Activated T-helper 9 cell treated with anti-CD3 and anti-CD28 coated beads, Interleukin-2, amount 50 U/mL, for 16 hours (primary cell): ENCODE measurements around the gene ZCCHC14.
"Not testable (repeated sequence)": the region's sequence is repeated elsewhere in the genome, so short reads cannot be mapped to it uniquely, and the experiment has no call there.

Experiments
- DNase-seq: peaks from one replicate; pipeline ENCODE4 v3.0.0-alpha.2; 2020; ENCODE audit warnings: low read depth

ZCCHC14 gene

DNA sequence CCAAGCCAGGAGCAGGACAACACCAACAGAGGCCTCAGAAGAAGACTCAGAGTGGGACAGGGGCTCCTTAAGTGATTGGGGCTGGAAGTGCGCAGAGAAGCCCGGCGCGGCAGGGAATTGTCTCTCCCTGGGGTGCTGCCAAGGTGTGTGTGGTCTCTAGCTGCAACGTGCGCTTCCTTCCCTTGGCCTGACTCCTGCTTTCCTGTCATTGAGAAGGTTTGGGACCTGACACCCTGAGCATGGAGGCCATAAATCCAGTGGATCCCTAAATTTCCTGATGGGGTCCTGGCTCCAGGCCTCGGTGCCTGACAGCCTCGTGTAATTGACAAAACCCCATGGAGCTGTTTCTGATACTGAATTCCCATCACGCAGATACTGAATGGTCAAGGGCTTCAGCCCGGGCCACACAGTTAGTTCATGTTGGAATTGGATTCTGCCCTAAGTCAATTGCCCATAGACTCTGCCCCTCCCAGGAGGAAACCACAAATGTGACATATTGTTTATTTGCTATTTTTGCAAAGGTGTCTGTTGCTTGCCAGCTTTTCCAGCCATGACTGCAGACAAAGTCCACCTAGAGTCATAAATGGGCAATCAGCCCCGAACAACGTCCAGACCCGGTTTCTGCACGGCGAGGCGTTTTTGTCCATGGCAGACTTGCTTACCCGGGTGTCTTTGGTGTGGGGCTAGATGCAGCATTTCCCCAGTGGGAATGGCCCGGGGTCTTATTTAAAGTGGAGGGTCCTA is 4.4 kb upstream of the ZCCHC14 start:
- not testable (repeated sequence) for DNase-seq

DNA sequence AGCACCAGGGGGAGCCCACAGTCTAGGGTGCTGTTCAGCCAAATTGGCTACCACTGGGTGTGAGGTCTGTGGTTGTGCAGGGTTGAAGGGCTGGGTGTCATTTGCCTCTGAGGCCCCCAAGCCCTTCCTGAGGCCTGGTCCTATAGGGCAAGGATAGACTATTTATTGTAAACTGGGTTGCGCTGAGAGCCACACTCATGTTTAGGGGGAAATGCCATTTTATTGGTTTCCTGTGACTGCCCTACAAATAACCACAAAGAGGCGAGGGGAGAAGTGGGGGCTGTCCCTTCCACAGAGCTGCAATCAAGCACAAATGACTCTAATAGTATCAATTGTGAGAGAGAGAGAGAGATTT is 3.6 kb upstream of the ZCCHC14 start:
- DNase-seq: no peak

DNA sequence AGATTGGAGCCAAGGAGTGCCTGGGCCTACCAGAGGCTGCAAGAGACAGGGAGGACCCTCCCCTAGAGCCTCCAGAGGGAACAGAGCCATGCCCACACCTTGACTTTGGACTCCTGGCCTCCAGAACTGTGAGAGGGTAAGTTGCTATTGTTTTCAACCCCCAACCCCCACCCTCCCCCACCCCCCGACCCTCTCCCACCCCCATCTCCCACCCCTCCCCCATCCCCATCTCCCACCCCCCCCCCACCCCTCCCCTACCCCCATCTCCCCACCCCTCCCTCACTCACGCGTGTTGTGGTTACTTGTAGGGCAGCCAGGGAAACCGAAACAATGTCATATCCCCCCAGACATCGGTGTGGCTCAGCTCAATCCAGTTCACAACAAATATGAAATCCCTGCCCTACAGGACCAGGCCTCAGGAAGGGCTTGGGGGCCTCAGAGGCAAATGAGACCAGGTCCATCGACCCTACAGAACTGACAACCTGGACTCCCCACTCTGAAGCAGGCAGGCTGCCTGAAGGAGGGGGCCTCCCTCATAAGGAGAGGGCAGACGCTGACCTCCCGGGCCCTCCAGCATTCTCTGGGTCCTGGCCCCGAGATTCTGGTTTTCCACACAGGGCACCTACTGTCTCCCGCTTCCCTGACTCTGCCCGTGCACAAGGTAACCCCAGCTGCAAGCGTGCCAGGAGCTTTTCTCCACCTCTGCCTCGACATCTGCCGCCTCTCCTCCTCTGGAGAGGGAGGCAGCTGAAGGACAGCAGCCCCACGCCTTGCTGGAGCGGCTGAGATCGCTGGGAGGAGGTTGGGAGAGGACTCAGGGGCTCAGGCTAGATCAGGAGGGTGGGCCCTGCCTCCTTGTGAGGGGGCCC is 3.0 kb upstream of the ZCCHC14 start:
- no peak for DNase-seq

DNA sequence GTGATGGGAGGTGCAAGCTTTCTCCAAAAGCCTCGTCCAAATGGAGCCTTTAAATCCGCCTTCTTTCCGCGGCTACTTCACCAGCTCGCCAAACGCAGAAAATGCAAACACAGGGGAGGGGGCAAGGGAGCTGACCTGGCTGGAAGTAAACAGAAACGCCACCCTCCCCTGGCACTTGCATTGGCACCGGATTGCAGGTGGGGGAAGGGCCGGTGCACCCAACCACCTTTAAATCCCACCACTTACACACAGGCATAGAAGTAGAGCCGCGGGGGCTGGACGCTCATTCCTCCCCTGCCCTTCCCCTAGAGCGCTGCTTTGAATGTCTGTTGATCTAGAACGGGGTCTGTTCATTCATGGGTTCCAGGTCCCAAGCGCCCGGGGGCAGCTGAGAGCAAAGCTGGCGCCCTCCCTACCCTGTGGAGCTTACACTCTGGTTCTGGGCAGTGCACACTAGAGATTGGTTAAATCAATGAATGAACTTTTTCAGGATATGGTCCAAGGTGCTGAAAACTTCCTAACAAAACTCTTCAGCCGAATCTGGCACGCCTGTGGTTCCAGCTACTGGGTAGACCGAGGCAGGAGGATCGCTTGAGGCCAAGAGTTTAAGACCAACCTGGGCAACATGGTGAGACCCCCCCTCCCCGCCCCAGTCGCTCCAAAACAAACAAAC is 920 bp upstream of the ZCCHC14 start:
- DNase-seq: no peak

DNA sequence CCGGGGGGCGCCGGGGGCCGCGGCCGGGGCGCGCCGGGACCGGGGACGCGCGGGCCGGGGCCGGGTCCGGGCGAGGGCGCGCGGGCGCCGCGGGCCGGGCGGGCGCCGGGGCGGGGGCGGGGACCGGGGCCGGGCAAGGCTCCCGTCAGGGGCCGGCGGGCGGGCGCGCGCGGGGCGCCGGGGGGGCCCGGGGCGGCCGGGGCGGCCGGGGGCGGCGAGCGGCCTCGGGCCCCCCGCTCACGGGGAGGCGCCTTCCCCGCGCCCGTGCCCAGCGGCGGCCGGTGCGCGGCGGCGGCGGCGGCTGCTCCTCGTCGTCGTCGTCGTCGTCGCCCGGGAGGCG is 563 bp downstream of the ZCCHC14 start:
- DNase-seq: no peak

DNA sequence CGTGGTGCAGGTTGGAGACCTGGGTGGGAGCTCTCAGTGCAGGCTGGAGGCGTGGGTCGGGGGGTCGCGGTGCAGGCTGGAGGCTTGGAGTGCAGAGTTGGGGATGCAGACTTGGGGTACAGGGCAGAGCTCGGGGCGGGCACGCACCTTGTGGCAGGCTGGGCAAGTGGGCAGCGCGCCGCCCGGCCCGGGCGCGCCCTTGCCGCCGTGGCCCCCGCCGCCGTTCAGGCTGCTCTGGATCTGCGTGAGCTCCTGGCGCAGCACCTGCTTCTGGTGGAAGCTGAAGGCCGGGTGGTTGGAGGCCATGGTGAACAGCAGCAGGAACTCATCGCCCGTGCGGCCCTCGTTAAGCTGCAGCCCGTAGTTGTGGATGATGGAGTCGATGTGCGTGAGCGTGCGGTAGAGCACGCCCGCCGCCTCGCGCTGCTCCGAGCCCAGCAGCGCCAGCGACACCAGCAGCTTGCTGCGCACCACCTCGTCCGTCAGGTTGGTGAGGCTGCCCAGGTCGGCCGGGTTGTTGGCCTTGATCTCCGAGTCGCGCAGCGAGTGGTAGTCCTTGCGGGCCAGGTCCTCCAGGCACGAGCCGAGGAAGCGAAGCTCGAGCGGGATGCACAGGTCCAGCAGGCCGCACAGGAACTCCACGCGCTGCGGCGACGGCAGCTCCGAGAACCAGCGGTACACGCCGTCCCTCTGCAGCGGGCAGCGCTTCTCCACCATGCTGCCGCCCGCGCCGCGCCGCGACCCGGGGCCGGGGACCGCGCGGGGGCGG is 1.1 kb downstream of the ZCCHC14 start:
- no peak for DNase-seq

DNA sequence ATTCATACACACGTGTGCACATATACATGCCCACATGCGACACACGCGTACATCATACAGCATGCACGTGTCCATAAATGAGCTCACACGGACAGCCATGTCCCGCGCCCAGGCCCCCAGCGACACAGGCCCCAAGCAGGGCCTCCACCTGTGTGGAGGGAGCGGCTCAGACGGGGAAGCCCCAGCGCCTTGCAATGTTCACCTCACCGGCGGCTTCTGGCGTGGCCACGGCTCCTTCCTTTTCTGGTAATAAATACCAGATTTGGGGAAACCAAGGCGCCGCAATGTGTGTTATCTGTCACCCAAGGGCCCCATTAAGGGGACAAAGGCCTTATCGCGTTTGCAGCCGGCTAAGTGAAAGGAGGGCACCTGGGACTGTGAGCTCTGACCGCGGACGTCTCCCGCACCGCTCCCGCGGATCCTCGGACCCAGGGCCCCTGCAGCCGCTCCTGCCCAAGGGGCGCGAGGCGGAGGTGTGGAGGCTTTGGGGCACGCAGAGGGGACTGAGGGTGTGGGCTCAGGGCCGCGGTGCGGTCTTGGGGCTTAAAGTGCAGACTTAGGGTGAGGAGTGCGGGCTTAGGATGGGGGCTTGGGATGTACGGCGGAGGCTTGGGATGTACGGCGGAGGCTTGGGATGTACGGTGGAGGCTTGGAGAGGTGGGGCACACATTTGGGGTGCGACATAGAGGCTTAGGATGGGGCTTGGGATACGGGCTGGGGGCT is 1.9 kb downstream of the ZCCHC14 start:
- DNase-seq: peak; percentile 43

DNA sequence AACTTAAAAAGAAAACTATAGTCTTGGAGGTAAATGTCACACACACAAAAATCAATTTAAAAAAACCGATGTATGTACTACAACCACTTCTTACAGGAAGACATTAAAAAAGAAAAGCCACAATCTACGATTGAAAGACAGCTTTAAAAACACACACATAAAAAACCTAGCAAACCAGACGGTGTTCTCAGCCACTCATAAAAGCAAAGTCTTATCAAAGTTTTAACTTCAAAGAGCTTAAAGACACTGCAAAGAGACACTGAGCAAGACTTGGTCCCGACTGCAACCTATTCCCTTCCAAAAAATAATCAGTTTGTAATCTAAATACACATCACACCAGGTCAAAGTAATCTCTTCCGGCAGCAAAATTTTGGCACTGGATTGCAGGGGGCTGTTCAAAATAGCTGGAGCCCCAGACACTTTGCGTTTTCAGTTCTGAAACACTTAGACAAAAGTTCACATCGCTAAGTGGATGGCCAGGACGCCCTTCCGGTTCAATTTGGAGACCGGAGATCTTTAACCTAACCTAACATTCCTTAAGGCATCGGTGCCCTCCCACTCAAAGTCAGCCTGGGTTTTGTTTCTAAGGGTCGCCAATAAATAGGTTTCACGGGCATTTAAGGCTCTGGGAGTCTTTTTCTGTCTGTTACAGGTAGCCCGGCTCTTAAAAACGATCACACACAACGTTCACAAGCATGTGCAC is 2.6 kb downstream of the ZCCHC14 start:
- DNase-seq: no peak

DNA sequence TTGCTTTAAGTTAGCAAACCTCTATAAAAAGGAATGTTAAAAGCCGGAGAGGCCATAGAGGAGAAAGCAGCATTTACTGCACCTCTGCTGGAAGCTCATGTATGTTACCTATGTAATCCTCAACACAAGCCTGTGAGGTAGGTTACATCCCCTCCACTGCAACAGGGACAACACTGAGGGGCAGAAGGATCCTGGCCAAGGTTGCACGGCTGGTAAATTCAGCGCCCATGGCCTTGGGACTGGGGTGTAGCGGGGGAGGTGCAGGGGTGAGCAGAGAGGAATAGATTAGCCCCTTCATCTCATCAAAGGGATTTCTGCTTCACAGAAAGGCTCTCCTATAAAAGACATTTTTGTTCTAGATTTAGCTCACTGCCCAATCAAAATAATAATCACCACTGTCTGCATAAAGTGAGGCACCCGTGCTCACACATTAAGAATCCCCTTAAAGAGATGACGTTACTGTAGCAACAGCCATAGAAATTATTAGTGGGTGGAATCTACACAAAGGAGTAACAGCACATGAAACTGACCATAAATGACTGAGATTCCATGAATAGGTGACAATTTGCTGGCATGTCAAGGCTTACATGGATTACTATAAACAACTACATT is 3.3 kb downstream of the ZCCHC14 start:
- no peak for DNase-seq

DNA sequence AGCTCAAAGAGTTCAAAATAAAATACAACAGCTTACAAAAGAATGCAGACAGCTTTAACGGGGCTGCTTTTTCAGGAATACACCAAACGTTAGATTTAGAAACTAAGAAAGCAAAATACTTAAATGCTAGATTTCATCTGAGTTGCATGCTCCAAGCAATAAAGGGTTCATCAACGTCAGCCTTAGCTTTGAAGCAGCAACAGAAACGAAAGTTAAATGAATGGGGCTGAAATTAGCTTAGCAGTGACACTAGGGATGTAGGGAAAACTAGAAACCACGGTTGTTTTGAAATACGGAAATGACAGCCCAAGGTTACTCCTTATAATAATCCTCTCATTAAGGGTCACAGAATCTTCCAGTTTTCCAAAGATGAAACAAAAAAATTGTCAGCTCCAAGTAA is 3.9 kb downstream of the ZCCHC14 start:
- DNase-seq: not testable (repeated sequence)

DNA sequence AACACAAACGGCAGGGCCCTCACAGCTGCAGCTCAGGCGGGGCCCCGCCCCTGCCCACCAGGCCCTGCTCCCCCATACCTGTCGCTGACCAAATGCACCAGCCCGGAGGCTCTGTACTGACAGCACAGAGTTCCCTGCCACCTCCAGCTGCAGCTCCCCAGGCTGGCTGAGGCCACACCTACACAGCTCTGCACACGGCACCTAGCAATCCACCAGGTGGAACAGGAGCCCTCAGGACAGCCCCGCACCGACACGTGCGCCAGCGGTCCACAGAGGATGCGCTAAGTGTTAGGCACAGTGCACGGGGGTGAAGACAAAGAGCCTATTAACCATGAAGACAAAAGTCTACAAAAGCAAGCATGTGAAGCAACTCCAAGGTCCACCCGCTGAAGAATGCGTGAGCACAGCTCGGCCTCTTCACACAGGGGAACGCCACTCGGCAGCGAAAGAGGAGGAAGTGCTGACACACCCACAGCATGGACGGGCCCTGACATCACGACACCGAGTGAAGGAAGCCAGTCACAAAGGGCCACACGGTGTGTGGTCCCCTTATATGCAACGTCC is 5.4 kb downstream of the ZCCHC14 start:
- no peak for DNase-seq

DNA sequence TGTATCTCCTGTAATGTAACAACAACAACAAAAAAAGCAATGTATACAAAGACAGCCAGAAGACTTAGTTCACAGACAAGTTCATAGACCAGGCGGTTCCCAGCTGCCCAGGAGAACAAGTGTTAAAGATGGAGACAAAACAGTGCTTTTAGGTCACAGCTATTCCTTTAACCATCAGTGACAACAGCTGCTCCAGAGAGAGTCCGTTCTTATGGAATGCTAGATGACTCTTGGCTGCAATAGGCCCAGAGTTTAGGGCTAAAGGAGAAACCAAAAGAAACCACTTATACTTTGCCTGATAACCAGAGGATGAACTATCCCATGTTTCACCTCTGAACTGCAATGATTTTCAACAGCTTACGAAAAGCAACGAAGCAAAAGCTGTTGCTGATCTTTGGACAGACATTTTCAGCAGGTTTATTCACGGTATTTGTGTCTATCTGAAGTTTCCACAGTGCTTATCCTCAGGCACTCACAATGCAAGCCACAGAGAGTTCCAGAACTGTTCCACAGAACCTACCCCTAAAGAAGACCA is 6.0 kb downstream of the ZCCHC14 start:
- no peak for DNase-seq

DNA sequence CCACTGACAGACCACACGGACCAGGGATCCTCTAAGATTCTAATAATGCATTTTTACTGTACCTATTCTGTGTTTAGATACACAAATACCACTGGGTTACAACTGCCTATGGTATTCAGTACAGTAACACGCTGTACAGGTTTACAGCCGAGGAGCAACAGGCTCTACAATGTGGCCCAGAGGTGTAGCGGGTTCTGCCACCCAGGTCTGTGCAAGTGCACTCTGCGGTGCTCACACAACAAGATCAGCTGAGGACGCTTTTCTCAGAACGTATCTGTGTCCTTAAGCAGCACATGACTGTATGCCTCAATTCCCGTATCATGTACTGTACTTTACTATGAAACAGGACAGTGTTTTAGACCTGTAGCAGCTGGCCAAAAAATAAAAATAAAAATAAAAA is 6.5 kb downstream of the ZCCHC14 start:
- DNase-seq: no peak

DNA sequence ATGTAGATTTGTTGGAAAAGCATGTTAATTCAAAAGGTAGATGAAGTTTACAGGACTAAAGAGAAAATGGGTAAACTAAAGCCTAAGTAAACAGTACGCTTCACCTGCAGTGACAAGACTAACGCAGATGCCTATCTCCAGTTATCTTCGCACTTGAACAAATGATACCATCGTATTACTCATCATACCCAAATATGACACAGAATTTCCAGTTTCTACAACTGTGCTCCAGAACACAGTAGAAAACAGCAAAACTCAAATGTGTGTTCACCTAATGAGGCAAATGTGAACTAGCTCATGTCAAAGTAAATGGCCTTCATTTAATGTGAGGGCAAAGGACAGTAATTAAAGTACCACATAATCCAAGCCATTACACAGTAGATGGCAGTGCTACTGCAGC is 7.0 kb downstream of the ZCCHC14 start:
- not testable (repeated sequence) for DNase-seq

DNA sequence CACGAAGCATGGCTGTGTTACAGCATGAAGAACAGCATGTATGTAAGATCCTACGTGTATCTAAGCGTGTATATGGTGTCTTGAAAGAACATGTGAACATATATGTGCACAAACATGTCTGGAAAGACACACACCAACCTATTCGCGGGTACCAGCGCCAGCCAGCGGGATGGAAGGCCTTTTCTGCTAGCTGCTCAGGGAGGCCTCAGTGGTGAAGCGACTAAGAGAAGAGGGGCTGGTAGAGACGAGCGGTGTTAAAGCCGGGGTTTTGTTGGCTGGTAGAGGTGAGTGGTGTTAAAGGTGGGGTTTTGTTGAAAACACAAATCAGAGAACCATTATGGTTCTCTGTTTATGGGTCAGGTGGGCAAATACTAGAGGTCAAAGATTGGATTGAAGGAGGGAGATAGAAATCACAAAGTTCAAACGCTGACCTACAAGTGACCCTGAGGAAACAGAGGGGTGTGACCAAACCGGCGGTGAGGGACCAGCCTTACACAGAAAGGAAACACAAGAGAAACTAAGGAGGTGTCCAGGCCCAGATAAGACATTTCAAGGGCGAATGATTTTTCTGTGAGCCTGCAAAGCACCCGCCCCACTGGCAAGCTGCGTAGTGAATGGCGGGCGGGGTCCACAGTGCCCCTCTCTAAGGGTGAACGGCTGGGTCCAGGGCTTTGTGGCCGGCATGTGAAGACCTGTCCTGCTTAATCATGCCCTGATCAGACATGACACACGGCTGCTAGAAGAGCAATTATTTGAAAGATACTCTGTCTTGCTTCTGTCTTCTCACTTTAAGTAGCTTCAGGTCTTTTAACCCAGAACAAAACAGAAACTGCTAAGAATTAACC is 8.1 kb downstream of the ZCCHC14 start:
- DNase-seq: no peak

DNA sequence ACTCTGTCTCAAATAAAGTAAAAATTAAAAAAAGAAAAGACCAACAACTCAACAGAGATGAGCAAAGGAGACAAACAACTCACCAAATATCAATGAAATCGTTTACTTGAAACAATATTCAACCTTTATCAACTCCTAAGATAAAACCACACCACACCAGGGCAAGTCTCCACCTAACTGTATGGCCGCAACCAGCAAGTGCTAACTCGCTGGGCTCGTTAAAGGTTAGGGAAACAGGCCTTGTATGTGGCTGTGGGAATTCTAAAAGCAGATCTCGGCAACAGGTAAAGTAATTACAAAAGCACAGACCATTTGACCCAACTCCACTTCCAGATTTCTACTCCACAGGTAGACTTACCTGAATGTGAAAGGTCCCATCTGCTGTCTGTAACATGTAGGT is 9.3 kb downstream of the ZCCHC14 start:
- DNase-seq: no peak

DNA sequence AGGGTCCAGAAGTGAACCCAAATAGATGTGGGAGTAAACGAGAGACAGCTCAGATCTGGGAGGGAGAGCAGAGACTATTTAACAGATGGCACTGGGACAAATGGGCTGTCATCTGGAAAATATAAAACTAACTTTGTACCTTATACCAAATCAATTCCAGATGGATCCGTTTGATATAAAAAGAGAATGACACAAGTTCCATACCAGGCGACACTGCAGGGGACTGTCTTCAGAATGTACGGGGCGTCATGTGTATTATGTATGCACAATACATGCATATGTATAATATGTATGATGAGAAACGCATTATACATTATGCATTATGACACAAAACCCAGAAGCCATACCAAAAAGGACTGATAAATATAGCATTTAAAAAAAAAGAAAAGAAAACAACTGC is 10.2 kb downstream of the ZCCHC14 start:
- DNase-seq: not testable (repeated sequence)

DNA sequence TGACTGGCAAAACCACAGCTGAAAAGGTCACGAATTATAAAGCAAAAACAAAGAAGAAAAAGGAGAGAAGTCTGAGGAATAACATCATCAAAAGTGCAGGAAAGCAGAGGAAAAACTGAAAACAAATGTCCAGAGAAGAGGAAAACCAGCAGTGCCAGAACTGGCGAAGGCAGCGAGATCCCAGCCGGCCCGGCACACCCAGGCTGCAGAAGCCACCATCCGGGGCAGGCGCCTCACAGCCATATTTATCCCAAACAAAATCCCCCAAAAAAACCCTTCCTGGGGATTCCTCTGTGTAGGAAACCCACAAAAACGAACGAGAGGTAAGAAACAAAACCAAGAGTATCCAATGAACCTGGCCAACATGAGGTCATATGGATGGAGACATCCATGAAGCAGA is 10.6 kb downstream of the ZCCHC14 start:
- DNase-seq: no peak

DNA sequence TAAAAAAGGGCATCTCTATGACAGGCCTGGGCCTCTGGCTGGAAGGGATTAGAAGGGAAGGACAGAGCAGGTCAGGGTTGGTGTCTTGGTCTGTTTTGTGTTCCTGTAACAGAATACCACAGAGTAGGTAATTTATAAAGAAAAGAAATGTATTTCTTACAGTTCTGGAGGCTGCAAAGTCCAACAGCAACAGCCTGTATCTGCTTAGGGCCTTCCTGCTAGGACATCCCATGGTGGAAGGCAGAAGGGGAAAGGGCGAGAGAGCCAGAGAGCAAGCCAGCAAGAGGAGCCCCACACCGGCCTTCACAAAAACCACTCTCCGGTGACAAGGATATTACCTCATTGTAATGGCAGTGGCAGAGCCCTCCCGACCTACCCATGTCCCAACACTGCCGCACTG is 11.1 kb downstream of the ZCCHC14 start:
- not testable (repeated sequence) for DNase-seq
